A673 (cell line): ENCODE results near the gene PRRT4. TPM values are rescaled to one million over a fixed set of nuclear protein-coding genes. Genes with fewer than 3 reads are reported as not detected.

ENCODE experiments used
- BruUV-seq: library from RNA; stranded (reverse); fragments of 400-500 nt; replicated peaks from 2 replicates; lab custom pipeline; 2021; lab: Mats Ljungman, UMichigan
- CTCF ChIA-PET: fragments of 300-600 bp; sonication (Branson Sonifier 250); formaldehyde crosslinking; loops from one replicate; lab custom pipeline; 2022; ENCODE audit warnings: antibody characterized with exemption; lab: Charles Lee
- POLR2A ChIA-PET: fragments of 300-600 bp; sonication (Branson Sonifier 250); formaldehyde crosslinking; loops from one replicate; lab custom pipeline; 2022; ENCODE audit warnings: antibody characterized with exemption; ENCODE audit not compliant: low non-redundant PET; lab: Charles Lee
- DNase-seq: peaks from one replicate; pipeline ENCODE4 v3.0.0-alpha.2; 2015; ENCODE audit warnings: low spot score
- H3K27ac ChIP-seq: fragments of 200-600 bp; sonication (generic); 2 replicates; pipeline ENCODE4 v1.5.1; 2016; ENCODE audit warnings: mixed run types, low read depth, mild to moderate bottlenecking, mixed read lengths, antibody characterized with exemption, low read length; ENCODE audit not compliant: poor library complexity, severe bottlenecking
- H3K27me3 ChIP-seq: fragments of 200-600 bp; sonication (generic); replicated peaks from 2 replicates; pipeline ENCODE4 v1.6.1; 2017; ENCODE audit warnings: mixed run types, low read depth, mild to moderate bottlenecking, mixed read lengths, antibody characterized with exemption, low read length; ENCODE audit not compliant: insufficient read depth, poor library complexity
- H3K36me3 ChIP-seq: fragments of 200-600 bp; sonication (generic); 2 replicates; pipeline ENCODE4 v1.6.1; 2016; ENCODE audit warnings: mixed run types, mild to moderate bottlenecking, mixed read lengths, antibody characterized with exemption, low read length; ENCODE audit not compliant: insufficient read depth, poor library complexity, severe bottlenecking
- H3K4me1 ChIP-seq: fragments of 200-600 bp; sonication (generic); 2 replicates; pipeline ENCODE4 v1.6.1; 2017; ENCODE audit warnings: mixed run types, mild to moderate bottlenecking, mixed read lengths, antibody characterized with exemption, low read length; ENCODE audit not compliant: insufficient read depth, poor library complexity, severe bottlenecking
- H3K4me3 ChIP-seq: fragments of 200-600 bp; sonication (generic); 2 replicates; pipeline ENCODE4 v1.5.1; 2016; ENCODE audit warnings: low read depth, mixed run types, mild to moderate bottlenecking, mixed read lengths, low read length; ENCODE audit not compliant: poor library complexity, severe bottlenecking
- H3K9me3 ChIP-seq: fragments of 200-600 bp; sonication (generic); 2 replicates; pipeline ENCODE4 v1.6.1; 2016; ENCODE audit warnings: mixed run types, low read depth, mild to moderate bottlenecking, mixed read lengths, antibody characterized with exemption, low read length; ENCODE audit not compliant: poor library complexity, severe bottlenecking
- EZH2 ChIP-seq: fragments of 200-600 bp; sonication (generic); IDR thresholded peaks from 2 replicates; pipeline ENCODE4 v1.6.1; 2017; ENCODE audit warnings: borderline replicate concordance, low read depth, mild to moderate bottlenecking, mixed read lengths, antibody characterized with exemption, low read length; ENCODE audit not compliant: poor library complexity, severe bottlenecking
- intact Hi-C: fragments of 100-400 bp; cut with micrococcal nuclease; formaldehyde crosslinking; loops from one replicate; pipeline ENCODE4 v1.10.0; 2022; ENCODE audit not compliant: unreplicated experiment
- total RNA-seq: library from RNA; stranded (reverse); gene quantifications from 2 replicates; pipeline ENCODE4 v1.2.3, GENCODE V29; 2021
- TF ChIP-seq, protein P1 (sequence below): fragments of 300-800, 200-600 bp; sonication (generic); conservative IDR thresholded peaks from 2 replicates; pipeline ENCODE4 v1.5.1; 2017; ENCODE audit warnings: low read depth, mild to moderate bottlenecking, antibody characterized with exemption, low read length, moderate library complexity, mixed read lengths

Gene PRRT4
- total RNA-seq, 1 experiment from 2014 or later: 42.4 TPM

DNA sequence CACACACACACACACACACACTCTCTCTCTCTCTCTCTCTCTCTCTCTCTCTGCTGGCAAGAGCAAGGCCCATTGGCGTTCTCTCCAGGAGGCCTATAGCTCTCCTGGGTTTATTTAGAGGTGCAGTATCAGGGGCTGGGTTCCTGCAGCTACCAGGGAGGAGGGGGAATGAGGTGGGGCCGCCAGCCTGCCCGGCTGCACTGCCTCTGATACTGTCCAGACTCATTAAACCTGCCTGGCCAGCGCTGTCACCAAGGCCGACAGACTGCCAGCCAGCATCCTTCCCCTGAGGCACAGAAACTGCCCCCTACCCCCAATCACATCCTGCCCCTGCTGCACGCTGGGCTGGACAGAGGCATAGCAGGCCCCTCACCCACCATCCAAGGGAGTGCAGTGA, 4.3 kb downstream of the PRRT4 start:
- no peak for DNase-seq
- Histone ChIP-seq H3K4me1 (peaks cover 6% of the 10 kb centered on the region), H3K9me3 (no peaks in the 10 kb centered on the region), H3K36me3 (peaks cover 23% of the 10 kb centered on the region), H3K27ac (no peak overlapping the region), H3K4me3 (no peak overlapping the region), H3K27me3 (no peaks in the 10 kb centered on the region)
- intact Hi-C loops: no loop called here
- CTCF ChIA-PET: interaction anchor here (0.6 to 1.3 kb wide), 3 partner anchors 10 to 503 kb away, joined by 3 to 4 read pairs (median 3); no protein-coding TSS in a partner anchor
- BruUV-seq: no TSS peak
- TF ChIP-seq, protein P1, sequence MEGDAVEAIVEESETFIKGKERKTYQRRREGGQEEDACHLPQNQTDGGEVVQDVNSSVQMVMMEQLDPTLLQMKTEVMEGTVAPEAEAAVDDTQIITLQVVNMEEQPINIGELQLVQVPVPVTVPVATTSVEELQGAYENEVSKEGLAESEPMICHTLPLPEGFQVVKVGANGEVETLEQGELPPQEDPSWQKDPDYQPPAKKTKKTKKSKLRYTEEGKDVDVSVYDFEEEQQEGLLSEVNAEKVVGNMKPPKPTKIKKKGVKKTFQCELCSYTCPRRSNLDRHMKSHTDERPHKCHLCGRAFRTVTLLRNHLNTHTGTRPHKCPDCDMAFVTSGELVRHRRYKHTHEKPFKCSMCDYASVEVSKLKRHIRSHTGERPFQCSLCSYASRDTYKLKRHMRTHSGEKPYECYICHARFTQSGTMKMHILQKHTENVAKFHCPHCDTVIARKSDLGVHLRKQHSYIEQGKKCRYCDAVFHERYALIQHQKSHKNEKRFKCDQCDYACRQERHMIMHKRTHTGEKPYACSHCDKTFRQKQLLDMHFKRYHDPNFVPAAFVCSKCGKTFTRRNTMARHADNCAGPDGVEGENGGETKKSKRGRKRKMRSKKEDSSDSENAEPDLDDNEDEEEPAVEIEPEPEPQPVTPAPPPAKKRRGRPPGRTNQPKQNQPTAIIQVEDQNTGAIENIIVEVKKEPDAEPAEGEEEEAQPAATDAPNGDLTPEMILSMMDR: no peak
- no peak for TF ChIP-seq EZH2
- POLR2A ChIA-PET: interaction anchor here (0.5 kb wide), 1 partner anchor 10 kb away, joined by 5 read pairs; no protein-coding TSS in a partner anchor

DNA sequence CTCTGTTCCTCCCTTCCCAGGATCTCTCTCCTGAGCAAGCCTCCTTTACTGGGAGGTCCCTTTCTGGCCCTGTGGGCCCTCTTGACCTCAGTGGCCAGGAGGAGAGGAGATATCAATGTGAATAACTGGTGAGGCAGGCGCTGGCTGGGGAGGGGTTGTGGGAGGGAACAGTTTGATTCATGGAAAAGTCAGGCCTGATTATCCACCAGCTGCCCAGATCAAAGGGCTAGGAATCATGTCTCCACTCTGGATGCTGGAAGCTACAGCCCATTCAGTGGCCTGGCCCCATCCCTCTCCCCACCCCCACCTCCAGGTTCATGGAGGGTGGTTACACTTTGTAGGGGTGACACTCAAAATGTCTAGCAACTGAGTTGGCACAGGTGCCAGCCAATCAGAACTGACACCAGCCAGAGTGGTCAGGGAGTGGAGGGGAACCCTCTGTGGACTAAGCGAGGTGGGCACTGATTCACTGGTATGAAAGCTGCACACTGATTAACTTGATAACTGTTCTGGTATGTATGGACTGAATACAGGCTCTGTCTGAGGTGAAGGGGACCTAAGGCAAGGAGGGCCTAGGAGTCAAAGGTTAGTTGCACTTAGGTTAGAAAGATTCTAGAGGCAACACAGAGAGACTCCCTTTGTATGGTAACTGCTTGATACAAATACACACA, 4.8 kb downstream of the PRRT4 start:
- ChIA-PET CTCF (interaction anchor here (0.6 to 1.3 kb wide), 3 partner anchors 9 to 503 kb away, joined by 3 to 4 read pairs (median 3); no protein-coding TSS in a partner anchor), POLR2A (no interaction called here)
- no peak for TF ChIP-seq EZH2
- TF ChIP-seq, protein P1: no peak
- H3K27me3 ChIP-seq: no peaks in the 10 kb centered on the region
- H3K4me1 ChIP-seq: peaks cover 5% of the 10 kb centered on the region
- H3K27ac ChIP-seq: no peak overlapping the region
- no peak overlapping the region for H3K4me3 ChIP-seq
- BruUV-seq: no TSS peak
- intact Hi-C loops: no loop called here
- no peak for DNase-seq
- no peaks in the 10 kb centered on the region for H3K9me3 ChIP-seq
- peaks cover 23% of the 10 kb centered on the region for H3K36me3 ChIP-seq

DNA sequence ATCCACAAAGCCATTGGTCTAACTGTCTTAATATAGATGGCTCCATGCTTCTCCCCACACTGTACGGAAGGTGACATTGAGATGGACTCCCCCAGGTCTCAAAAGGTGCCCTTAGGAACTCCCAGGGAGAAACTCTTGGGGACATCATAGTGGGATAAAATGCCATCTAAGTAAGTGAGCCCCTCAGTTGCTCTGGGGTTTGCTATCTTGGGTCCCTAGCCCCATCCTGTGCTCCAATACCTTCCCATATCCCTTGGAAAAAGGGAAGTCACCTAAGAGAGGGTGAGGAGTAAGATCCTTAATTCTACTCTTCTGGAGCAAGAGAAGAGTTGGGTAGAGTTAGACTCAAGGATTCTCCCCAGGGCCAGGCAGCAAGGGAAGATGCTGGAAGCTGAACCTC, 7.9 kb downstream of the PRRT4 start:
- CTCF ChIA-PET: interaction anchor here (0.5 kb wide), 1 partner anchor 19 kb away, joined by 3 read pairs; no protein-coding TSS in a partner anchor
- Histone ChIP-seq H3K4me3 (no peak overlapping the region), H3K27ac (no peak overlapping the region), H3K36me3 (peaks cover 16% of the 10 kb centered on the region), H3K4me1 (peaks cover 9% of the 10 kb centered on the region), H3K27me3 (no peaks in the 10 kb centered on the region), H3K9me3 (no peaks in the 10 kb centered on the region)
- BruUV-seq: no TSS peak
- POLR2A ChIA-PET: no interaction called here
- no peak for DNase-seq
- intact Hi-C loops: no loop called here
- TF ChIP-seq, protein P1: no peak
- no peak for TF ChIP-seq EZH2
